Suprapubic skin (tissue), 4 donors: Measurements from ENCODE around the gene LATS2. TPM values are rescaled to one million over a fixed set of nuclear protein-coding genes. Genes with fewer than 3 reads are reported as not detected.

Experiments
- DNase-seq, 2 donors: peaks; one replicate each; pipeline ENCODE4 v3.0.0-alpha.2; 2019; ENCODE audit warnings: low spot score in 2 of 2
- H3K27ac ChIP-seq: fragments of 200-600 bp; sonication (generic); one replicate; pipeline ENCODE4 v1.5.1; 2019
- H3K27me3 ChIP-seq: fragments of 200-600 bp; sonication (generic); one replicate; pipeline ENCODE4 v1.5.1; 2019
- H3K36me3 ChIP-seq: fragments of 200-600 bp; sonication (generic); one replicate; pipeline ENCODE4 v1.5.1; 2019
- H3K4me1 ChIP-seq: fragments of 200-600 bp; sonication (generic); one replicate; pipeline ENCODE4 v1.5.1; 2019
- H3K4me3 ChIP-seq: fragments of 200-600 bp; sonication (generic); one replicate; pipeline ENCODE4 v1.5.1; 2019; ENCODE audit warnings: mild to moderate bottlenecking
- H3K9me3 ChIP-seq: fragments of 200-600 bp; sonication (generic); one replicate; pipeline ENCODE4 v1.5.1; 2019
- EP300 ChIP-seq: sonication (generic); formaldehyde crosslinking; IDR thresholded peaks from one replicate; pipeline ENCODE4 v1.6.1; 2017; ENCODE audit warnings: antibody characterized with exemption
- POLR2A ChIP-seq, 2 donors: fragments of 450-650 bp; IDR thresholded peaks; one replicate each; pipeline ENCODE4 v1.6.1; 2017; ENCODE audit warnings: antibody characterized with exemption in 2 of 2, mild to moderate bottlenecking in 2 of 2, moderate library complexity in 2 of 2
- POLR2AphosphoS5 ChIP-seq, 3 donors: sonication (generic); formaldehyde crosslinking; IDR thresholded peaks; one replicate each; pipeline ENCODE4 v1.6.1; 2017; ENCODE audit warnings: antibody characterized with exemption in 3 of 3
- WGBS: methylation state at CpG from one replicate; pipeline ENCODE4 v1.1.5; 2018; 5-methylcytosine and 5-hydroxymethylcytosine counted together
- total RNA-seq, 4 donors: library from RNA; depleted of rRNA; stranded (reverse); fragments of >200 nt; gene quantifications; one replicate each; pipeline ENCODE4 v1.1.0, GENCODE V29; 2016
- TF ChIP-seq, protein P1 (sequence below), 2 donors: fragments of 200-600 bp in 1 of 2; fragments of 450-650 bp in 1 of 2; sonication (generic) in 1 of 2; IDR thresholded peaks; one replicate each; pipeline ENCODE4 v1.5.1; 2016 to 2019; ENCODE audit warnings: antibody characterized with exemption in 2 of 2, mild to moderate bottlenecking in 1 of 2, moderate library complexity in 1 of 2

LATS2 gene
- total RNA-seq, 4 donors from 2014 or later, result 11.5 to 21.6 (median 16.3) TPM

DNA sequence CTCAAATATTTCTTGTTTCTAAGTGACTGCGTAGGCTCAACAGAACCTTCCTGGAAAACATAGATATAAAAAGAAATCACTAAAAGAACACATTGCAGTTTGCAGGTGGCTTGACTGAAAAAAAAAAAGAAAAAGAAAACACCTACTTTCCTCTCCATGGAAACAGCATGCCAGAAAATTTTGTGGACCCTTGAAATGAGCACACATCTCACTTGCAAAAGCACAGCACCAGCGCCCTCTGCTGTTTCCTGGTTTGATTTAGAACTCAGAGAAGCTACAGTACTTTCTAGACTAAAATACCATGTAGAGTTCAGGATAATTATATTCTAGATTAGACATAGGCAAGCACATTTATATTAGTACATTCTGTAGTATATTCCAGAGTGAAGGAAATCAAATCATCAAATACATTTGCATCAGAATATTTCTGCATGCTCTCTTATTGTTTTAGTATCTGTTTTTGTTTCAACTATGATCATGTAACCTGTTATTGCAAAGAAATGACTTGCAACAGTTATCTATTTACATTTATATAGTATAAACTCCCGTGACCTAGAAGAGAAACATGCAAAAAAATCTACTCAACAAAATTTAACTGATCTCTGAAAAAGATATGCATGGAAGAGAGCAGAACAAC, 136.5 kb downstream of the LATS2 start:
- peak in 1 of 2 donors; percentile 85 for DNase-seq
- Histone ChIP-seq H3K27me3 (no peaks in the 10 kb centered on the region), H3K4me1 (no peaks in the 10 kb centered on the region), H3K9me3 (no peaks in the 10 kb centered on the region), H3K27ac (no peak overlapping the region), H3K4me3 (no peak overlapping the region), H3K36me3 (no peaks in the 10 kb centered on the region)
- 38% methylated on average over 3 of the region's 3 CpGs for WGBS
- TF ChIP-seq, protein P1, sequence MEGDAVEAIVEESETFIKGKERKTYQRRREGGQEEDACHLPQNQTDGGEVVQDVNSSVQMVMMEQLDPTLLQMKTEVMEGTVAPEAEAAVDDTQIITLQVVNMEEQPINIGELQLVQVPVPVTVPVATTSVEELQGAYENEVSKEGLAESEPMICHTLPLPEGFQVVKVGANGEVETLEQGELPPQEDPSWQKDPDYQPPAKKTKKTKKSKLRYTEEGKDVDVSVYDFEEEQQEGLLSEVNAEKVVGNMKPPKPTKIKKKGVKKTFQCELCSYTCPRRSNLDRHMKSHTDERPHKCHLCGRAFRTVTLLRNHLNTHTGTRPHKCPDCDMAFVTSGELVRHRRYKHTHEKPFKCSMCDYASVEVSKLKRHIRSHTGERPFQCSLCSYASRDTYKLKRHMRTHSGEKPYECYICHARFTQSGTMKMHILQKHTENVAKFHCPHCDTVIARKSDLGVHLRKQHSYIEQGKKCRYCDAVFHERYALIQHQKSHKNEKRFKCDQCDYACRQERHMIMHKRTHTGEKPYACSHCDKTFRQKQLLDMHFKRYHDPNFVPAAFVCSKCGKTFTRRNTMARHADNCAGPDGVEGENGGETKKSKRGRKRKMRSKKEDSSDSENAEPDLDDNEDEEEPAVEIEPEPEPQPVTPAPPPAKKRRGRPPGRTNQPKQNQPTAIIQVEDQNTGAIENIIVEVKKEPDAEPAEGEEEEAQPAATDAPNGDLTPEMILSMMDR (IDR thresholded peaks at IDR 0.05), result peak; percentile 14 to 61
- no peak for TF ChIP-seq POLR2A (IDR thresholded peaks at IDR 0.05)
- no peak for TF ChIP-seq EP300
- TF ChIP-seq POLR2AphosphoS5 (IDR thresholded peaks at IDR 0.05), result no peak

DNA sequence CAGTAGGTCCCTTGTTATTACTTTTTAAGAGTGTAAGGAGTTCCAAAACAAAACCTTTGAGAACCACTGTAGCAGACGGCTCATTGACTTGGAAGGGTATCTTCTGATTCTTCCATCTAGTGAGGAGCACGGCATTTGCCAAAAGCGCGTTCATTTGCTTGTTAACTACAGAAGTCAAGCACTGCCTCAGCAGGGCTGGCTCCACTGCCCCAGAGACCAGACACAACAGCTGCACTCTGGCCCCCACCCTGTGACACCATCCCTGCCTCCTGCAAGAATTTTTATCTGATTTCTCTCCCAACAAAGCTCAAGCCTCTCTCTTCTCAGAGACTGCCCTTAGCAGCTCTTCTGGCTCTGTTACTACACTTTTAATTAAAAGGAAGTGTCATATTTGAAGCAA, 138.1 kb downstream of the LATS2 start:
- TF ChIP-seq POLR2A (IDR thresholded peaks at IDR 0.05), result no peak
- Histone ChIP-seq H3K27ac (no peak overlapping the region), H3K27me3 (no peaks in the 10 kb centered on the region), H3K9me3 (no peaks in the 10 kb centered on the region), H3K36me3 (no peaks in the 10 kb centered on the region), H3K4me3 (no peak overlapping the region), H3K4me1 (no peaks in the 10 kb centered on the region)
- 81% methylated on average over 4 of the region's 4 CpGs for WGBS
- DNase-seq, result no peak

Other genes starting within 250 kb of the LATS2 start
- gene XPO4, start 158.8 kb downstream of the LATS2 start, total RNA-seq, result 10 to 100 TPM; 15.0 to 23.2 (median 17.6) TPM
- gene SAP18, start 78.5 kb upstream of the LATS2 start, total RNA-seq, result 100 to 1,000 TPM in 1 of 4 donors, 10 to 100 TPM in 3; 41.1 to 111 (median 62.6) TPM
- 1 to 10 TPM in 3 of 4 donors, under 1 TPM in 1; 0.95 to 3.0 (median 2.2) TPM for gene SKA3, start 115.0 kb upstream of the LATS2 start, total RNA-seq
- gene MRPL57, start 115.1 kb upstream of the LATS2 start, total RNA-seq, result 10 to 100 TPM; 17.0 to 29.1 (median 24.6) TPM